A673 (cell line): Measurements from ENCODE around the gene CD93. TPM values are rescaled to one million over a fixed set of nuclear protein-coding genes. Genes with fewer than 3 reads are reported as not detected.

Experiments used
- BruUV-seq: library from RNA; stranded (reverse); fragments of 400-500 nt; replicated peaks from 2 replicates; lab custom pipeline; 2021; lab: Mats Ljungman, UMichigan
- CTCF ChIA-PET: fragments of 300-600 bp; sonication (Branson Sonifier 250); formaldehyde crosslinking; loops from one replicate; lab custom pipeline; 2022; ENCODE audit warnings: antibody characterized with exemption; lab: Charles Lee
- POLR2A ChIA-PET: fragments of 300-600 bp; sonication (Branson Sonifier 250); formaldehyde crosslinking; loops from one replicate; lab custom pipeline; 2022; ENCODE audit warnings: antibody characterized with exemption; ENCODE audit not compliant: low non-redundant PET; lab: Charles Lee
- DNase-seq: peaks from one replicate; pipeline ENCODE4 v3.0.0-alpha.2; 2015; ENCODE audit warnings: low spot score
- H3K27ac ChIP-seq: fragments of 200-600 bp; sonication (generic); 2 replicates; pipeline ENCODE4 v1.5.1; 2016; ENCODE audit warnings: mixed run types, low read depth, mild to moderate bottlenecking, mixed read lengths, antibody characterized with exemption, low read length; ENCODE audit not compliant: poor library complexity, severe bottlenecking
- H3K27me3 ChIP-seq: fragments of 200-600 bp; sonication (generic); replicated peaks from 2 replicates; pipeline ENCODE4 v1.6.1; 2017; ENCODE audit warnings: mixed run types, low read depth, mild to moderate bottlenecking, mixed read lengths, antibody characterized with exemption, low read length; ENCODE audit not compliant: insufficient read depth, poor library complexity
- H3K36me3 ChIP-seq: fragments of 200-600 bp; sonication (generic); 2 replicates; pipeline ENCODE4 v1.6.1; 2016; ENCODE audit warnings: mixed run types, mild to moderate bottlenecking, mixed read lengths, antibody characterized with exemption, low read length; ENCODE audit not compliant: insufficient read depth, poor library complexity, severe bottlenecking
- H3K4me1 ChIP-seq: fragments of 200-600 bp; sonication (generic); 2 replicates; pipeline ENCODE4 v1.6.1; 2017; ENCODE audit warnings: mixed run types, mild to moderate bottlenecking, mixed read lengths, antibody characterized with exemption, low read length; ENCODE audit not compliant: insufficient read depth, poor library complexity, severe bottlenecking
- H3K4me3 ChIP-seq: fragments of 200-600 bp; sonication (generic); 2 replicates; pipeline ENCODE4 v1.5.1; 2016; ENCODE audit warnings: low read depth, mixed run types, mild to moderate bottlenecking, mixed read lengths, low read length; ENCODE audit not compliant: poor library complexity, severe bottlenecking
- H3K9me3 ChIP-seq: fragments of 200-600 bp; sonication (generic); 2 replicates; pipeline ENCODE4 v1.6.1; 2016; ENCODE audit warnings: mixed run types, low read depth, mild to moderate bottlenecking, mixed read lengths, antibody characterized with exemption, low read length; ENCODE audit not compliant: poor library complexity, severe bottlenecking
- CTCF ChIP-seq: fragments of 300-800, 200-600 bp; sonication (generic); conservative IDR thresholded peaks from 2 replicates; pipeline ENCODE4 v1.5.1; 2017; ENCODE audit warnings: low read depth, mild to moderate bottlenecking, antibody characterized with exemption, low read length, moderate library complexity, mixed read lengths
- EZH2 ChIP-seq: fragments of 200-600 bp; sonication (generic); IDR thresholded peaks from 2 replicates; pipeline ENCODE4 v1.6.1; 2017; ENCODE audit warnings: borderline replicate concordance, low read depth, mild to moderate bottlenecking, mixed read lengths, antibody characterized with exemption, low read length; ENCODE audit not compliant: poor library complexity, severe bottlenecking
- intact Hi-C: fragments of 100-400 bp; cut with micrococcal nuclease; formaldehyde crosslinking; loops from one replicate; pipeline ENCODE4 v1.10.0; 2022; ENCODE audit not compliant: unreplicated experiment
- total RNA-seq: library from RNA; stranded (reverse); gene quantifications from 2 replicates; pipeline ENCODE4 v1.2.3, GENCODE V29; 2021

The CD93 gene
- total RNA-seq, 1 experiment from 2014 or later = 0.06 TPM

- no peak for TF ChIP-seq CTCF
- no peak for TF ChIP-seq EZH2
- Histone ChIP-seq H3K4me1 (no peaks in the 10 kb centered on the region), H3K4me3 (no peak overlapping the region), H3K9me3 (no peaks in the 10 kb centered on the region), H3K27ac (no peak overlapping the region), H3K27me3 (no peaks in the 10 kb centered on the region), H3K36me3 (no peaks in the 10 kb centered on the region)
- ChIA-PET POLR2A (no interaction called here), CTCF (no interaction called here)
- intact Hi-C loops = no loop called here
- DNase-seq = no peak
- no TSS peak for BruUV-seq
Measured at GRCh38 chr20:23129891-23130621, 43.9 kb upstream of the CD93 start.

DNA sequence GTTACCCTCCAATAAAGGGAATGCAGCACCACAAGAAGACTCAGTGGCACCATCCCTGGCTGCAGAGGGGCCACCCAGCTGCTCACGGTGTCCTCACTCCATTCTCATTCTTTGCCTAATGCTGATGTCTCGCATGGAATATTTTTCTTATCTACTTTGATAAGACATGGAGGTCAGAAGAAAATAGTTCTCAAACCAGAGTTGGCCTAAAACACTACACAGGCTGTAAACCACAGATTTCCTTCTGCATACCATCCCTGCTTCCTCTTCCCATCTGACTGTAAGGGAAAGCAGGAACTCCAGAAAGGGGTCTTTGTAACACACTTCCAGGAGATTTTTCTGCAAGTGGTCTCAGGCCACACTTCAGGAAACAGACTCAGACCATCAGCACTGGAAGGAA is 43.1 kb upstream of the CD93 start:
- intact Hi-C loops = no loop called here

GRCh38 chr20:23128461-23129125 is 42.5 kb upstream of the CD93 start:
- ChIA-PET CTCF (no interaction called here), POLR2A (no interaction called here)
- BruUV-seq = no TSS peak
- intact Hi-C loops = no loop called here
- DNase-seq = no peak
- no peaks in the 10 kb centered on the region for H3K9me3 ChIP-seq
- no peak overlapping the region for H3K27ac ChIP-seq
- no peaks in the 10 kb centered on the region for H3K4me1 ChIP-seq
- peaks cover 2% of the 10 kb centered on the region for H3K27me3 ChIP-seq
- no peak overlapping the region for H3K4me3 ChIP-seq
- no peaks in the 10 kb centered on the region for H3K36me3 ChIP-seq
- no peak for TF ChIP-seq EZH2
- TF ChIP-seq CTCF = no peak

More for the DNA sequence above, 43.1 kb upstream of the CD93 start:
- ChIA-PET POLR2A (no interaction called here), CTCF (no interaction called here)
- no peaks in the 10 kb centered on the region for H3K36me3 ChIP-seq
- no peak overlapping the region for H3K27ac ChIP-seq
- H3K9me3 ChIP-seq = no peaks in the 10 kb centered on the region
- TF ChIP-seq EZH2 (no peak), CTCF (no peak)
- no peaks in the 10 kb centered on the region for H3K4me1 ChIP-seq
- H3K4me3 ChIP-seq = no peak overlapping the region
- BruUV-seq = no TSS peak
- no peak for DNase-seq
- H3K27me3 ChIP-seq = no peaks in the 10 kb centered on the region
